ENCODE results near the gene KCNQ2. TPM values are rescaled to one million over a fixed set of nuclear protein-coding genes. Genes with fewer than 3 reads are reported as not detected.

Gene KCNQ2
- total RNA-seq, 2 donors from 2014 or later: not detected

DNA sequence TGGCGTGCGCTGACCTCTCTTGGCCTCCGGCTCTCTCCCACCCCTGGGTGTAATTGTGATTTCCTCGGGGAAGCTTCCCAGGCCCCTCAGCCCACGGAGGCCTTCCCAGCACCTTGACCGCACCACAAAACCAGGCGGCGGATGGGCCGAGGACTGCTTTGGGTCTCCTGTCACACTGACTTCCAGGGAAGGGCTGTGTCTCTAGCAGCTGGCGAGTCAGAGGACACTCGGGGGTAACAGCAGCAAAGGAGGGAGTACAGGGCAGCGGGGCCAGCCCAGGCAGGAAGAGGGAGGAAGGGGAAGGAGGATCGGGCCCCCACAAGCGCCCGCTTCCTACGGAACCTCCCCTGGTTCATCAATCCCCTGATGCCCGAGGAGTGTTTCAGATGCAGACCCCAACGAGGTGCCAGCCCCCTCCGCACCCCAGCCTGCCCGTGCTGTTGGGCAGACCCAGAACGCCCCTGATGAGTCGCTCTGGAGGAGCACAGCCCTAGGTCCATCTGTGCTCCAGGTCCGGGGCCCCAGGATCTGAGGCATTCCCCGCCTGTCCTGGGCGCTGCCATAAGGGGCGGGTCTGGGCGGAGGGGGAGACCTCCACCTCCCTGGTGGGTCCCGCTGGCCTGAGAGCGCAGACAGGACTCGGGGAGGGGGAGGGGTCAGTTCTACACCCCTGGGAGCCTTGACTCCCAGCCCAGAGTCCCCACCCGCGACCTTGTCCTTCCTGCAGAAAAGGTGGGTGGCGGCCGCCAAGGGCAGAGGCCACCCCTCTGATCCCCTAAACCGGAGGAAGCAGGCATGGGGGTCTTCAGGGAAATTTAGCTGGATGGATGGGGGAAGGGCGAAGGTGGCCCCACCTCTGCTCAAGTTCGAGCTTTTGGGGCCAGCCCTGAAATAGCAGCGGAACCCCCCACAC is 112.3 kb downstream of the KCNQ2 start:
- H3K27me3 ChIP-seq: peaks cover 0 to 8% of the 10 kb centered on the region in 2 donors
- H3K36me3 ChIP-seq: no peaks in the 10 kb centered on the region
- DNase-seq (ENCODE audit: low spot score): no peak
- TF ChIP-seq, protein P1, sequence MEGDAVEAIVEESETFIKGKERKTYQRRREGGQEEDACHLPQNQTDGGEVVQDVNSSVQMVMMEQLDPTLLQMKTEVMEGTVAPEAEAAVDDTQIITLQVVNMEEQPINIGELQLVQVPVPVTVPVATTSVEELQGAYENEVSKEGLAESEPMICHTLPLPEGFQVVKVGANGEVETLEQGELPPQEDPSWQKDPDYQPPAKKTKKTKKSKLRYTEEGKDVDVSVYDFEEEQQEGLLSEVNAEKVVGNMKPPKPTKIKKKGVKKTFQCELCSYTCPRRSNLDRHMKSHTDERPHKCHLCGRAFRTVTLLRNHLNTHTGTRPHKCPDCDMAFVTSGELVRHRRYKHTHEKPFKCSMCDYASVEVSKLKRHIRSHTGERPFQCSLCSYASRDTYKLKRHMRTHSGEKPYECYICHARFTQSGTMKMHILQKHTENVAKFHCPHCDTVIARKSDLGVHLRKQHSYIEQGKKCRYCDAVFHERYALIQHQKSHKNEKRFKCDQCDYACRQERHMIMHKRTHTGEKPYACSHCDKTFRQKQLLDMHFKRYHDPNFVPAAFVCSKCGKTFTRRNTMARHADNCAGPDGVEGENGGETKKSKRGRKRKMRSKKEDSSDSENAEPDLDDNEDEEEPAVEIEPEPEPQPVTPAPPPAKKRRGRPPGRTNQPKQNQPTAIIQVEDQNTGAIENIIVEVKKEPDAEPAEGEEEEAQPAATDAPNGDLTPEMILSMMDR (IDR thresholded peaks at IDR 0.05): no peak
- no peaks in the 10 kb centered on the region for H3K9me3 ChIP-seq
- H3K27ac ChIP-seq: no peak overlapping the region
- peaks cover 0 to 30% of the 10 kb centered on the region in 2 donors for H3K4me1 ChIP-seq
- no peak overlapping the region for H3K4me3 ChIP-seq

GRCh38 chr20:63359164-63359934 is 113.1 kb downstream of the KCNQ2 start:
- peaks cover 0 to 8% of the 10 kb centered on the region in 2 donors for H3K27me3 ChIP-seq
- H3K4me3 ChIP-seq: no peak overlapping the region
- H3K27ac ChIP-seq: no peak overlapping the region
- peaks cover 0 to 30% of the 10 kb centered on the region in 2 donors for H3K4me1 ChIP-seq
- H3K9me3 ChIP-seq: no peaks in the 10 kb centered on the region
- TF ChIP-seq, protein P1 (IDR thresholded peaks at IDR 0.05): no peak
- DNase-seq (ENCODE audit: low spot score): no peak
- no peaks in the 10 kb centered on the region for H3K36me3 ChIP-seq

- no peak overlapping the region for H3K27ac ChIP-seq
- TF ChIP-seq, protein P1 (IDR thresholded peaks at IDR 0.05): no peak
- H3K27me3 ChIP-seq: peaks cover 0 to 8% of the 10 kb centered on the region in 2 donors
- no peak overlapping the region for H3K4me3 ChIP-seq
- DNase-seq (ENCODE audit: low spot score): no peak
- no peaks in the 10 kb centered on the region for H3K9me3 ChIP-seq
- peaks cover 0 to 24% of the 10 kb centered on the region in 2 donors for H3K4me1 ChIP-seq
- H3K36me3 ChIP-seq: no peaks in the 10 kb centered on the region
Measured at GRCh38 chr20:63357921-63358905, 114.2 kb downstream of the KCNQ2 start.

DNA sequence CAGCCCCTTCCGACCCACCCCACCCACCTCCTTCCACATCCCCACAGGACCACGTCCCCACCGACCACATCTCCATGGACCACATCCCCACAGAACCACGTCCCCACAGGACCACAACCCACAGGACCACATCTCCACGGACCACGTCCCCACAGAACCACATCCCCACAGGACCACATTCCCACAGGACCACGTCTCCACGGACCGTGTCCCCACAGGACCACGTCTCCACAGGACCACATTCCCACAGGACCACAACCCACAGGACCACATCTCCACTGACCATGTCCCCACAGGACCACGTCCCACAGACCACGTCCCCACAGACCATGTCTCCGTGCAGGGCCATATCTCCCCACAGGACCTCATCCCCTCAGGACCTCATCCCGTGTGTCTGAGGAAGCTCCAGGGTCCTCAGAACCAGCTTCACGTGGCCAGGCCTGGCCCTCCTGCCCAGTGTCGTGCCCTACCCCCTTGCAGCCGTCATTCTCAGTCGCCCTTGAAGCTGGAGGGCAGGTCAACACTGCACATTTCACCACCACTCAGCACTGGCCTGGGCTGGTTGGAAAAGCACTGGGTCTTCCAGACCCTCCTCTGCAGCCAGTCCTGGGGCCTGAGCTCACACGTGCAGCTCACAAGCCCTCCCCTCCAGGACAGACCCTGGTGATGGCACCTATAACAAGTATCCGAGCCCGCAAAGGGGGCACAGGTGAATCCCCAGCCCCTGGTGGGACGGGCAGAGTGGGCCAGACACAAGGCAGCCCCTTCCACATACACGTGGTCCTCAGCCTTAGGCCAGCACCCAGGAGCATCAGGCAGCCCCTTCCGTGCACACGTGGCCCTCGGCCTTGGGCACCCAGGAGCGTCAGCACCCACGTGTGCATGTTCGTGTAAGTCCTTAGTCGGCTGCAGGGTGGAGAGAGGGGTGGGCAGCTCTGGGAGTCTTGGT is 115.2 kb downstream of the KCNQ2 start:
- Histone ChIP-seq H3K27me3 (peaks cover 0 to 8% of the 10 kb centered on the region in 2 donors), H3K27ac (no peak overlapping the region), H3K36me3 (no peaks in the 10 kb centered on the region), H3K4me1 (peaks cover 0 to 31% of the 10 kb centered on the region in 2 donors), H3K4me3 (no peak overlapping the region), H3K9me3 (no peaks in the 10 kb centered on the region)
- DNase-seq (ENCODE audit: low spot score): no peak
- TF ChIP-seq, protein P1 (IDR thresholded peaks at IDR 0.05): no peak

All from right atrium auricular region (tissue), 2 donors.